HepG2 (cell line): ENCODE data around the gene IQCC. TPM values are rescaled to one million over a fixed set of nuclear protein-coding genes. Genes with fewer than 3 reads are reported as not detected.

Experiments
- ATF4 ChIP-seq, 2 experiments: fragments of 450-650 bp in 1 of 2; sonication (generic) in 1 of 2; formaldehyde crosslinking; IDR thresholded peaks; 2 replicates each; pipeline versions ENCODE4 v1.5.0 to v1.8.0; 2020 to 2022; ENCODE audit warnings: mild to moderate bottlenecking in 1 of 2, missing genetic modification reagents in 1 of 2
- BRF2 ChIP-seq: sonication (generic); formaldehyde crosslinking; IDR thresholded peaks from 2 replicates; pipeline ENCODE4 v1.8.1; 2022; ENCODE audit warnings: mild to moderate bottlenecking, missing genetic modification reagents
- GATA4 ChIP-seq: sonication (generic); IDR thresholded peaks from 2 replicates; pipeline ENCODE4 v1.6.1; 2016; ENCODE audit warnings: antibody characterized with exemption, low read depth, borderline replicate concordance
- HCFC1 ChIP-seq: fragments of 150-350 bp; IDR thresholded peaks from 2 replicates; pipeline ENCODE4 v1.6.1; 2014; ENCODE audit warnings: low read depth, low read length
- IRX3 ChIP-seq: sonication (generic); formaldehyde crosslinking; IDR thresholded peaks from 2 replicates; pipeline ENCODE4 v1.8.1; 2023; ENCODE audit warnings: mild to moderate bottlenecking, low read depth, missing genetic modification reagents, borderline replicate concordance
- KMT2A ChIP-seq: sonication (generic); formaldehyde crosslinking; IDR thresholded peaks from 2 replicates; pipeline ENCODE4 v1.4.0; 2020; ENCODE audit warnings: missing genetic modification reagents
- NR2F6 ChIP-seq, 2 experiments: IDR thresholded peaks; 2 replicates each; pipeline ENCODE4 v1.6.1; 2016; ENCODE audit warnings: antibody characterized with exemption in 1 of 2, mild to moderate bottlenecking in 1 of 2
- SALL2 ChIP-seq: sonication (generic); formaldehyde crosslinking; IDR thresholded peaks from 2 replicates; pipeline ENCODE4 v1.8.1; 2023; ENCODE audit warnings: mild to moderate bottlenecking, missing genetic modification reagents, inconsistent platforms
- SAP130 ChIP-seq: IDR thresholded peaks from 2 replicates; pipeline ENCODE4 v1.6.1; 2016; ENCODE audit warnings: low read depth
- SOX5 ChIP-seq: IDR thresholded peaks from 2 replicates; pipeline ENCODE4 v1.6.1; 2016; ENCODE audit warnings: borderline replicate concordance
- SRY ChIP-seq: sonication (generic); formaldehyde crosslinking; IDR thresholded peaks from 2 replicates; pipeline ENCODE4 v1.8.0; 2022; ENCODE audit warnings: mild to moderate bottlenecking, missing genetic modification reagents
- TBL1XR1 ChIP-seq: fragments of 150-350 bp; IDR thresholded peaks from 2 replicates; pipeline ENCODE4 v1.6.1; 2014; ENCODE audit warnings: borderline replicate concordance, low read length; ENCODE audit not compliant: partially characterized antibody
- THYN1 ChIP-seq: sonication (generic); formaldehyde crosslinking; IDR thresholded peaks from 2 replicates; pipeline ENCODE4 v1.8.1; 2023; ENCODE audit warnings: low read depth, mild to moderate bottlenecking, moderate library complexity, missing genetic modification reagents, borderline replicate concordance
- ZBTB37 ChIP-seq: sonication (generic); formaldehyde crosslinking; IDR thresholded peaks from 2 replicates; pipeline ENCODE4 v1.4.0; 2020; ENCODE audit warnings: mild to moderate bottlenecking, missing genetic modification reagents
- ZFP36 ChIP-seq: fragments of 150-350 bp; IDR thresholded peaks from 2 replicates; pipeline ENCODE4 v1.6.1; 2018; ENCODE audit warnings: borderline replicate concordance, low read length, low read depth; ENCODE audit not compliant: partially characterized antibody
- ZNF143 ChIP-seq: sonication (generic); formaldehyde crosslinking; IDR thresholded peaks from 2 replicates; pipeline ENCODE4 v1.4.0; 2020; ENCODE audit warnings: missing genetic modification reagents
- ZNF225 ChIP-seq: sonication (generic); formaldehyde crosslinking; IDR thresholded peaks from 2 replicates; pipeline ENCODE4 v1.4.0; 2020; ENCODE audit warnings: mild to moderate bottlenecking, missing genetic modification reagents
- ZNF362 ChIP-seq: sonication (generic); formaldehyde crosslinking; IDR thresholded peaks from 2 replicates; pipeline ENCODE4 v1.4.0; 2020; ENCODE audit warnings: missing genetic modification reagents, mild to moderate bottlenecking, borderline replicate concordance
- ZNF367 ChIP-seq: sonication (generic); formaldehyde crosslinking; IDR thresholded peaks from 2 replicates; pipeline ENCODE4 v1.4.0; 2020; ENCODE audit warnings: missing genetic modification reagents, borderline replicate concordance
- ZNF558 ChIP-seq: sonication (generic); formaldehyde crosslinking; IDR thresholded peaks from 2 replicates; pipeline ENCODE4 v1.9.0; 2022; ENCODE audit warnings: mild to moderate bottlenecking, missing genetic modification reagents, borderline replicate concordance
- ZNF569 ChIP-seq: sonication (generic); formaldehyde crosslinking; IDR thresholded peaks from 2 replicates; pipeline ENCODE4 v1.5.0; 2020; ENCODE audit warnings: mild to moderate bottlenecking, missing genetic modification reagents, moderate library complexity, borderline replicate concordance
- ZNF782 ChIP-seq: sonication (generic); formaldehyde crosslinking; IDR thresholded peaks from 2 replicates; pipeline ENCODE4 v1.4.0; 2020; ENCODE audit warnings: missing genetic modification reagents, mild to moderate bottlenecking, borderline replicate concordance
- ZNF800 ChIP-seq: sonication (generic); formaldehyde crosslinking; IDR thresholded peaks from 2 replicates; pipeline ENCODE4 v1.4.0; 2020; ENCODE audit warnings: missing genetic modification reagents
- polyA plus RNA-seq, 8 experiments: library from polyadenylated mRNA; depleted of rRNA in 3 of 8; stranded (reverse) in 7 of 8; unstranded in 1 of 8; fragments of >200 nt; fragmentation: Illumina TruSeq in 4 of 8; extraction: Trizol in 4 of 8; gene quantifications; 2 replicates each; pipeline versions ENCODE4 v1.2.1 to v1.2.3, GENCODE V29; 2011 to 2016; ENCODE audit warnings: low read depth in 4 of 8, missing spikeins in 1 of 8, mixed read lengths in 1 of 8; ENCODE audit not compliant: insufficient read depth in 1 of 8
- total RNA-seq, 5 experiments: library from RNA; depleted of rRNA; stranded (reverse); fragments of >200 nt; fragmentation: Illumina TruSeq; extraction: Trizol; gene quantifications; 2 replicates each; pipeline ENCODE4 v1.2.3, GENCODE V29; 2016; ENCODE audit warnings: low read depth in 1 of 5

Gene IQCC
- total and polyA plus RNA-seq, 2 of the 13 experiments (the other 11 are each of a cell fraction or from before 2014, with no cell fraction given): 1.7 to 3.0 TPM

GRCh38 chr1:32249831-32250525 lies 44.5 kb downstream of the IQCC start (continued):
- TF ChIP-seq ZNF367 (CRISPR knock-in tag) (no peak), ZNF558 (CRISPR knock-in tag) (no peak), SALL2 (CRISPR knock-in tag) (peak; percentile 86; the same call in 1 of the 2 replicates), SOX5 (peak; percentile 89), ZNF225 (CRISPR knock-in tag) (peak; percentile 57; the same call in 1 of the 2 replicates), SRY (CRISPR knock-in tag) (0 out of 2 replicates have a peak, but pooled peaks have one; percentile 52), SAP130 (CRISPR knock-in tag) (peak; percentile 85), ZNF362 (no peak; the same call in 1 of the 2 replicates), ATF4 (CRISPR knock-in tag; IDR thresholded peaks at IDR 0.05) (no peak), BRF2 (CRISPR knock-in tag) (0 out of 2 replicates have a peak, but pooled peaks have one; percentile 39), NR2F6 (IDR thresholded peaks at IDR 0.05) (peak; percentile 97), NR2F6 (CRISPR knock-in tag; IDR thresholded peaks at IDR 0.05) (peak; percentile 99), ZNF782 (CRISPR knock-in tag) (0 out of 2 replicates have a peak, but pooled peaks have one; percentile 19), ZFP36 (no peak), IRX3 (CRISPR knock-in tag) (0 out of 2 replicates have a peak, but pooled peaks have one; percentile 34), ZNF800 (CRISPR knock-in tag) (no peak), ZNF143 (CRISPR knock-in tag) (no peak), ZNF569 (CRISPR knock-in tag) (0 out of 2 replicates have a peak, but pooled peaks have one; percentile 40), KMT2A (CRISPR knock-in tag) (peak; percentile 47; the same call in 1 of the 2 replicates), ZBTB37 (CRISPR knock-in tag) (no peak), GATA4 (peak; percentile 22; the same call in 1 of the 2 replicates), TBL1XR1 (peak; percentile 78), THYN1 (CRISPR knock-in tag) (no peak), HCFC1 (no peak)
